AG04450 (cell line): Measurements from ENCODE around the gene NLGN1. TPM values are rescaled to one million over a fixed set of nuclear protein-coding genes. Genes with fewer than 3 reads are reported as not detected.

ENCODE experiments used
- CTCF ChIA-PET: fragments of 300-600, 350-600 bp; formaldehyde crosslinking; extraction: SDS; loops from one replicate; lab custom pipeline; 2022; ENCODE audit warnings: antibody characterized with exemption, inconsistent platforms; lab: Charles Lee
- POLR2A ChIA-PET: fragments of 350-600 bp; formaldehyde crosslinking; extraction: SDS; loops from one replicate; lab custom pipeline; 2021; ENCODE audit warnings: antibody characterized with exemption, inconsistent platforms; lab: Yijun Ruan, JAX
- DNase-seq: peaks from one replicate; pipeline ENCODE4 v3.0.0-alpha.2; 2011; ENCODE audit warnings: low read depth, low spot score
- H3K27ac ChIP-seq: one replicate; pipeline ENCODE4 v1.5.1; 2012; ENCODE audit warnings: low read depth, low read length, control low read depth
- H3K27me3 ChIP-seq: one replicate; pipeline ENCODE4 v1.6.0; 2012; ENCODE audit warnings: low read length; ENCODE audit not compliant: control insufficient read depth, insufficient read depth
- H3K4me3 ChIP-seq: 2 replicates; pipeline ENCODE4 v1.5.1; 2011; ENCODE audit warnings: mild to moderate bottlenecking, low read depth, low read length, control low read depth
- H3K9me3 ChIP-seq: 2 replicates; pipeline ENCODE4 v1.5.1; 2012; ENCODE audit warnings: low read length; ENCODE audit not compliant: control insufficient read depth, insufficient read depth
- CTCF ChIP-seq: IDR thresholded peaks from 2 replicates; pipeline ENCODE4 v1.5.1; 2011; ENCODE audit warnings: low read depth, low read length, control low read depth, inconsistent platforms
- polyA plus RNA-seq: library from polyadenylated mRNA; depleted of rRNA; stranded (reverse); fragments of >200 nt; gene quantifications from 2 replicates; pipeline ENCODE4 v1.2.3, GENCODE V29; 2011

NLGN1 gene
- polyA plus RNA-seq, 1 experiment: 1.7 TPM

- H3K4me3 ChIP-seq: no peak overlapping the region
- no peaks in the 10 kb centered on the region for H3K9me3 ChIP-seq
- DNase-seq: no peak
- H3K27ac ChIP-seq: no peak overlapping the region
- H3K27me3 ChIP-seq: no peaks in the 10 kb centered on the region
- TF ChIP-seq CTCF: no peak
- POLR2A ChIA-PET: no interaction called here
- CTCF ChIA-PET: no interaction called here
Measured at GRCh38 chr3:173902871-173903270, 505.3 kb downstream of the NLGN1 start.

- DNase-seq: no peak
- H3K9me3 ChIP-seq: no peaks in the 10 kb centered on the region
- POLR2A ChIA-PET: no interaction called here
- H3K4me3 ChIP-seq: no peak overlapping the region
- CTCF ChIA-PET: no interaction called here
- no peaks in the 10 kb centered on the region for H3K27me3 ChIP-seq
- TF ChIP-seq CTCF: no peak
- H3K27ac ChIP-seq: no peak overlapping the region
Measured at GRCh38 chr3:173905381-173905780, 507.8 kb downstream of the NLGN1 start.

GRCh38 chr3:173911446-173911845 lies 513.9 kb downstream of the NLGN1 start:
- no peaks in the 10 kb centered on the region for H3K27me3 ChIP-seq
- DNase-seq: no peak
- TF ChIP-seq CTCF: no peak
- POLR2A ChIA-PET: no interaction called here
- H3K9me3 ChIP-seq: no peaks in the 10 kb centered on the region
- CTCF ChIA-PET: interaction anchor here (0.6 kb wide), 1 partner anchor 358 kb away, joined by 3 read pairs; no protein-coding TSS in a partner anchor
- no peak overlapping the region for H3K4me3 ChIP-seq
- no peak overlapping the region for H3K27ac ChIP-seq

- ChIA-PET CTCF (no interaction called here), POLR2A (no interaction called here)
- DNase-seq: no peak
- H3K9me3 ChIP-seq: no peaks in the 10 kb centered on the region
- H3K4me3 ChIP-seq: no peak overlapping the region
- no peak overlapping the region for H3K27ac ChIP-seq
- no peak for TF ChIP-seq CTCF
- H3K27me3 ChIP-seq: no peaks in the 10 kb centered on the region
Measured at GRCh38 chr3:173912126-173912525, 514.6 kb downstream of the NLGN1 start.

GRCh38 chr3:173913397-173913796 lies 515.9 kb downstream of the NLGN1 start:
- no peak for DNase-seq
- TF ChIP-seq CTCF: no peak
- Histone ChIP-seq H3K9me3 (no peaks in the 10 kb centered on the region), H3K27ac (no peak overlapping the region), H3K4me3 (no peak overlapping the region), H3K27me3 (no peaks in the 10 kb centered on the region)
- CTCF ChIA-PET: no interaction called here
- POLR2A ChIA-PET: no interaction called here
